Measurements from ENCODE around the gene TMCC3. TPM values are rescaled to one million over a fixed set of nuclear protein-coding genes. Genes with fewer than 3 reads are reported as not detected.

Gene TMCC3
- total RNA-seq, 1 donor from 2014 or later: 9.0 TPM

- DNase-seq (ENCODE audit: low spot score in 2 of 2) (no peak), FAIRE-seq (no peak)
Measured at GRCh38 chr12:94674835-94675234, 24.5 kb upstream of the TMCC3 start.

- FAIRE-seq (no peak), DNase-seq (ENCODE audit: low spot score in 2 of 2) (no peak)
Measured at GRCh38 chr12:94674051-94674451, 23.7 kb upstream of the TMCC3 start.

GRCh38 chr12:94673496-94673895 is 23.1 kb upstream of the TMCC3 start:
- DNase-seq (ENCODE audit: low spot score in 2 of 2) (no peak), FAIRE-seq (no peak)

GRCh38 chr12:94671917-94672316 is 21.6 kb upstream of the TMCC3 start:
- no peak for FAIRE-seq

GRCh38 chr12:94670898-94671297 is 20.5 kb upstream of the TMCC3 start:
- no peak for DNase-seq (ENCODE audit: low spot score in 2 of 2)
- no peak for FAIRE-seq

More at GRCh38 chr12:94671917-94672316, 21.6 kb upstream of the TMCC3 start:
- no peak for DNase-seq (ENCODE audit: low spot score in 2 of 2)

GRCh38 chr12:94670075-94670474 is 19.7 kb upstream of the TMCC3 start:
- FAIRE-seq: no peak

GRCh38 chr12:94667031-94667540 is 16.7 kb upstream of the TMCC3 start:
- FAIRE-seq (peak; percentile 8), DNase-seq (ENCODE audit: low spot score in 2 of 2) (no peak)

More at GRCh38 chr12:94670075-94670474, 19.7 kb upstream of the TMCC3 start:
- no peak for DNase-seq (ENCODE audit: low spot score in 2 of 2)

- DNase-seq (ENCODE audit: low spot score in 2 of 2) (no peak), FAIRE-seq (no peak)
Measured at GRCh38 chr12:94666158-94666557, 15.8 kb upstream of the TMCC3 start.

GRCh38 chr12:94663702-94664101 is 13.3 kb upstream of the TMCC3 start:
- FAIRE-seq: no peak
- no peak for DNase-seq (ENCODE audit: low spot score in 2 of 2)

GRCh38 chr12:94663071-94663470 is 12.7 kb upstream of the TMCC3 start:
- DNase-seq (ENCODE audit: low spot score in 2 of 2) (no peak), FAIRE-seq (no peak)

GRCh38 chr12:94660436-94660835 is 10.1 kb upstream of the TMCC3 start:
- FAIRE-seq (no peak), DNase-seq (ENCODE audit: low spot score in 2 of 2) (no peak)

- DNase-seq (ENCODE audit: low spot score in 2 of 2) (no peak), FAIRE-seq (no peak)
Measured at GRCh38 chr12:94659346-94659930, 9.1 kb upstream of the TMCC3 start.

- FAIRE-seq (no peak), DNase-seq (ENCODE audit: low spot score in 2 of 2) (no peak)
Measured at GRCh38 chr12:94658931-94659330, 8.6 kb upstream of the TMCC3 start.

- no peak for FAIRE-seq
- no peak for DNase-seq (ENCODE audit: low spot score in 2 of 2)
Measured at GRCh38 chr12:94656556-94656955, 6.2 kb upstream of the TMCC3 start.

- no peak for FAIRE-seq
- peak; percentile 54 to 75 for DNase-seq (ENCODE audit: low spot score in 2 of 2)
Measured at GRCh38 chr12:94649349-94650142, 811 bp downstream of the TMCC3 start.

GRCh38 chr12:94648578-94648977 is 1.8 kb downstream of the TMCC3 start:
- no peak for DNase-seq (ENCODE audit: low spot score in 2 of 2)
- no peak for FAIRE-seq

GRCh38 chr12:94644141-94644979 is 6.0 kb downstream of the TMCC3 start:
- FAIRE-seq: no peak

GRCh38 chr12:94643606-94644005 is 6.8 kb downstream of the TMCC3 start:
- DNase-seq (ENCODE audit: low spot score in 2 of 2): no peak
- no peak for FAIRE-seq

More at GRCh38 chr12:94644141-94644979, 6.0 kb downstream of the TMCC3 start:
- no peak for DNase-seq (ENCODE audit: low spot score in 2 of 2)

- DNase-seq (ENCODE audit: low spot score in 2 of 2) (no peak), FAIRE-seq (no peak)
Measured at GRCh38 chr12:94641283-94641682, 9.1 kb downstream of the TMCC3 start.

- no peak for DNase-seq (ENCODE audit: low spot score in 2 of 2)
- no peak for FAIRE-seq
Measured at GRCh38 chr12:94640134-94640928, 10.0 kb downstream of the TMCC3 start.
